Measurements from ENCODE around the gene SHMT2.

SHMT2 gene

DNA sequence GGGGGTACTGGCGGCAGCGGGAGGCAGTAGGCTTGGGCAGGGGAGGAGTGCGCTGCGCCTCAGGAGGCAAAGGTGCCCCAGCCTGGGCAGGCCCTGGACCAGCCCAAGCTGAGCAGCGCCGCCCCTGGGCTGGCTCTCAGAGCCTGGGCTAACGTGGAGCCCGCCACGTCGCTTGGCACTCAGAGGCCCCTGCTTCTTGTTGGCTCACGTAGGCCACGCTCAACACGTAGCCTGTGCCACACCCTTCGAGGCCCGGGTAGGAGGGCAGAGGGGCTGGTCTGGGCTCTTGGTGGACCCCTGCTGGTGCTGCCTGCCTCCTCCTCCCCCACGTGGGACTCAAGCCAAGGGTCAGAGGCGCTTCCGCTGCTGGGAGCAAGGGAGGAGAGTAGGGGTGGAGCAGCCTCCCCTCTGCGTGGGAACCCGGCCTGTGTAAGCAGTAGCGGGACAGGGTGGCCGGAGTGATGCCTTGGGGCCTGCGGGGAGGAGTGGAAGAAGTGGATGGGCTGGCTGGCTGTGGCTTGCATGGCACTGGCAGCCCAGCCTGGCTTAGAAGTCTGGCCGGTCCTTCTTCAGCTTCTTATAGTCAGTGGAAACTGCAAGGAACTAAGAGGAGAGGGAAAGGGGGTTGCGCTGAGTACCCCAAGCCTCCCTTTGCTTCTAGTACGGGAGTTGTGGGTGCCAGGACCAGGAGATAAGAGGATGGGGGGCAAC is 5.7 kb downstream of the SHMT2 start:
- DNase-seq (ENCODE audit: extremely low read depth, low read depth), result no peak
- TF ChIP-seq, protein P1, sequence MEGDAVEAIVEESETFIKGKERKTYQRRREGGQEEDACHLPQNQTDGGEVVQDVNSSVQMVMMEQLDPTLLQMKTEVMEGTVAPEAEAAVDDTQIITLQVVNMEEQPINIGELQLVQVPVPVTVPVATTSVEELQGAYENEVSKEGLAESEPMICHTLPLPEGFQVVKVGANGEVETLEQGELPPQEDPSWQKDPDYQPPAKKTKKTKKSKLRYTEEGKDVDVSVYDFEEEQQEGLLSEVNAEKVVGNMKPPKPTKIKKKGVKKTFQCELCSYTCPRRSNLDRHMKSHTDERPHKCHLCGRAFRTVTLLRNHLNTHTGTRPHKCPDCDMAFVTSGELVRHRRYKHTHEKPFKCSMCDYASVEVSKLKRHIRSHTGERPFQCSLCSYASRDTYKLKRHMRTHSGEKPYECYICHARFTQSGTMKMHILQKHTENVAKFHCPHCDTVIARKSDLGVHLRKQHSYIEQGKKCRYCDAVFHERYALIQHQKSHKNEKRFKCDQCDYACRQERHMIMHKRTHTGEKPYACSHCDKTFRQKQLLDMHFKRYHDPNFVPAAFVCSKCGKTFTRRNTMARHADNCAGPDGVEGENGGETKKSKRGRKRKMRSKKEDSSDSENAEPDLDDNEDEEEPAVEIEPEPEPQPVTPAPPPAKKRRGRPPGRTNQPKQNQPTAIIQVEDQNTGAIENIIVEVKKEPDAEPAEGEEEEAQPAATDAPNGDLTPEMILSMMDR (IDR thresholded peaks at IDR 0.05; ENCODE audit: low read depth, low read length), result no peak; the same call in none of the 2 replicates

DNA sequence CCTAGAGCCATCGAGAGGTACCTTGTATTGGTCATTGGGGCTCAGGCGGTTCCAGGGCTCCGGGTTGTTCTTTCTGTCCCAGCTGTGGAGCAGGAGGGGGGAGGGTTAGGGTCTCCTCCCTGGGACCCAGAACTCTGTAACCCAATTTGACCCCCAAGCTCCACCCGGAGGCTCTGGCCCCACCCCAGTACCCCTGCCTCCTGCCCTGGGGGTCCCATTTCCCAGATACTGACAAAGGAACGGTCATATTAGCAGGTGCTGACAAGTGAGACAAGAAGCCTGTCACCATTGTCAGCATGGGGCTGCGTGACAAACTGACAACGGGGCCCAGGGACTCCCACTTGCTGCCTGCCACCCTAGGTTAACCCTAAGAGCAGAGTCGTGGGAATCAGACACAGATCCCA is 6.2 kb downstream of the SHMT2 start:
- TF ChIP-seq, protein P1 (IDR thresholded peaks at IDR 0.05; ENCODE audit: low read depth, low read length), result no peak
- DNase-seq (ENCODE audit: extremely low read depth, low read depth), result no peak

DNA sequence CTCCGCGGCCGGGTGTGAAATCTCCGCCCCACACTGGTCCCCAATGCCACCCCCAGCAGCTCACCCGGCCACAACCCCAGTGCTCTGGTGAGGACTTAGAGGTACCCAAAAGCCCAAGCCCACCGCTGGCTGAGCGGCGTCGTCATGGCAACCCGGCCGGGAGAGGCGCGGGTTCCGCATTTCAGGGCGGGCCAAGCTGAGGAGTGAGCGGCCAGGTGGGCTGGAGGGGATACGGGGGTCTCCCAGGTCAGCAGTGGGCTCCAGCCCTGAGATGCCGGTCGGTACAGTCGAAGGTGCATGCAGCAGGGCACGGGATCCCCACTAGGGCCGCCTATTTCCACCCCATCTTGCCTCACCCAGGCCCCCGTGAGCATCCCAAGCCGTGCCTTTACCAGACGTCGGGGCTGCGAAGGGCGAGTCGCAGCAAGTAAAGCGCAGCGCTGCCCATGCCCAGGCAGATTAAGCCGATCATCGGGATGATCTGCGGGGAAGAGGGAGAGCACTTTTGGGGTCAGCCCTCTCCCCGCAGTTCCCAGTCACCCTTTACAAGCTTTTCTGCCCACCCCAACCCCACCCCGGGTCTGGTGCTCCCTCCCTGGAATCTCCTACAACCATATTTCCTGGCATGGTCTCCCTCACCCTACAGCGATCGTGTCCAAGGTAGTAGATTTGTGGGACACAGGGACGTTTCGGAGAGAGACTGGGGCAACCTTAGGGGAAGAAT is 6.9 kb downstream of the SHMT2 start:
- no peak for DNase-seq (ENCODE audit: extremely low read depth, low read depth)
- TF ChIP-seq, protein P1 (IDR thresholded peaks at IDR 0.05; ENCODE audit: low read depth, low read length), result no peak

DNA sequence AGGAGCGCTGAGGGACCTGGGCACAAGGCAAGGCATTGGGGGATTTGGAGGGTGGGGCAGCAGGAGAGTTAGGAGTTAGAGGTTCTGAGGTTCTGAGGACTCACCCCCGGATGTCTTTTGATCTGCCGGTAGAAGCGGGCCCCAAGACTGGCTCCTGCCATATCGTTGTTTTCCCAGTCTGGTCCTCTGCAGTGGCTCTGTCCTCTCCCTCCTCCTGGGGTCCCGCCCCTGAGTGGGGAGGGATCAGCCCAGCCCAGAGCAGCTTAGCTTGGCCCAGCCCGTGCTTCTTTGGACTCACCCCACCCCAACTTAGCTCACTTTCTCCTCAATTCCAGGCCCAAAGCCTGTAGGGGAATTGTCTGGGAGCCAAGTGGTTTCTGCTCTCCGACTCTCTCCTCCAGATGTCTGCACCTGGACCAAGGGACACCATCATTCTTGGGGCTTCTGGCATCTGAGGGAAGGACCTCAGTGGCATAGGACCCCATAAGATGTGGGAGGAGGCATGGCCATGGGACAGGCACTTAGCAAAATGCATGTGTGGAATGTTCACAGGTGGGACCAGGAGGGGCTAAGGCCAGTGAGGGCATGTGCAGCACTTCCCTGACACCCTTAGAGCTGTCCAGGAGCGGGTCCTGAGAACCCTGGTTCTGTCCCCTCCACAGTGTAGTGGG is 7.5 kb downstream of the SHMT2 start:
- TF ChIP-seq, protein P1 (IDR thresholded peaks at IDR 0.05; ENCODE audit: low read depth, low read length), result no peak
- no peak for DNase-seq (ENCODE audit: extremely low read depth, low read depth)

DNA sequence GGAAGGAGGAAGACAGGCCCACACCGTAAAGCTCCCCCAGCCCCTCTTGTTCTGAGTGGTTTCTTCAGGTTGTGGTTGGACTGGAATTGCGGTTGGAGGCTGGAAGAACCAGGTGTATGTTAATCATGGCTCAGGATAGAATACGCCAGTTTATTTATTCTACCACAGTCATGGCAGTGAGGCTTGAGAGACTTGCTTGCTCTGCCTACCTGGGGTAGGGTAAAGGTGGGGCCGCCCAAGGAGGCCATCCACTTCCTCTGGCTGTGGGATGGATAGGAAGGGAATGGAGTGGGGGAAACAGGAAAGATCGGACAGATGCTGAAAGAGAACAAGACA is 8.1 kb downstream of the SHMT2 start:
- no peak for DNase-seq (ENCODE audit: extremely low read depth, low read depth)
- TF ChIP-seq, protein P1 (IDR thresholded peaks at IDR 0.05; ENCODE audit: low read depth, low read length), result no peak

DNA sequence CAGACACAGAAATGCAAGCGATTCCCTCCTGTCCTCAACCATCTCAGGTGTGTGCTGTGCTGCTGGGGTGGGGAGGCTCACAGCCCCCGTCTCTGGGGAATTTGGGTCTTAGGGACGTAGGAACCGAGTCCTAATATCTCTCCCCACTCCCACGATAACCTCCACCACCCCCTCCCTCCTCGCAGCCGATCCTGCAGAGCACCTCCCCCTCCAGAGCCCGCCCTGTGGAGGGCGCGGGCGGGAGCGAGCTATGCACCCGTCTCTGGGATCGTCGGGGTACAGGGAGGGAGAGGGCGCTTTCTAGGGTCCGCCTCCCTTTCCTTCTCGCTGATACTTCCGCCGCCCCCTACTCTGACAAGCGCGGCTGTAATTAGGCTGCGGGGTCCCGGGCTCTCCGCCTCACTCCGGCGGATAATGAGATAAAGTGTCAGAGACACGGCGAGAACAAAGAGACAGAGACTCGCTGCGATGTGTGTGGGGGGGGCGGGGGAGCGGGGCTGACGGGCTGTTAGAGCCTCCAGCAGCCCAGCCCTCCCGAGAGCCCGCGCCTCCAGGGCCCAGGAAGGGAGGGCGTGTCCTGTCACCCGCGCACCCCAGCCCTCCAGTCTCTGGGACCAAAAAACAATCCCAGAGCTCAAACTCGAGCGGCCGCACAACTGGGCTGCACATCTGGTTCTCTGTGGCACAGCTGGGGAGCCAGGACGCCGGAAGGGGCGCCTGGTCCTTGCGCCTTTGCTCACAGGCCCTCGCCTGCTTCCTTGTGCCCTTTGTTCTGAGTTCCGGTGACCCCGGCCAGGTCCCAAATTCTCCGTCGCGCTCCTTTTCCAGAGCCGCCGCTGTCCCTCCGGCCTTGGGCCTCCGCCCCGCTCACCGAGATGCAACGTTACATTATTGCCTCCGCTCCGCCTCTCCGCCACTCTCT is 8.7 kb downstream of the SHMT2 start:
- TF ChIP-seq, protein P1 (IDR thresholded peaks at IDR 0.05; ENCODE audit: low read depth, low read length), result no peak
- DNase-seq (ENCODE audit: extremely low read depth, low read depth), result no peak
